ENCODE results near the gene BTAF1.
"Not testable (repeated sequence)": the region's sequence is repeated elsewhere in the genome, so short reads cannot be mapped to it uniquely, and the experiment has no call there.

The BTAF1 gene

DNA sequence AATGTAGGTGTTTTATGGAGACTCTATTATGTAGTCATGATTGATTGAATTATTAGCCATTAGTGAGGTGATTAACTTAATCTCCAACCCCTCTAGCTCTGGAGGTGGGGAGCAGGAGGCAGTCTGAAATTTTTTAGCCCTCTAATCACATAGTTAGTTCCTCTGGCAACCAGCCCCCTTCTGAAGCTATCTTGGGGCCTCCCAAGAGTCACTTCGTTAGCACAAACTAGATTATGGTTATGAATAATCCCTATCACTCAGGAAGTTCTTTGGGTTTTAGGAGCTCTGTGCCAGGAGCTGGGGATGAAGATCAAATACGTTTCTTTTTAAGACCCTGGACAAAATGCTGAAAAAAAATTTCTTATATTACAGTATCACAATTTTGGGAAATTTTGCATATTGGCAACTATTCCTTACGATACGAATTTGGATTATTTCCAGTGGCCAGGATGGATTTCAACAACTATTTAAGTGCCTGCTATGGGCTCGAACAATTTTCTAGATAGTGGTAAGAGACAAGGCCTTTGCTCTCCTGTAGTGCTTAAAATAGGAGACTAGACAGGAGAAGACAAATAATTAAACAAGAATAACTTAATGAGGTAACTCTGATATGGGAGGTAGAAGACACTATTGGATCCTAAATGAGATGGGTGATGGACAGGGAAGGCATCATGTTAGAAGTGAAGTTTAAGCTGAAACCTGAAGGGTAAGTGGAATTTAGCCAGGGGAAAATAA is 52.9 kb downstream of the BTAF1 start:
- in situ Hi-C loops (cut with MboI; ENCODE audit: low sequenced_read_pairs): no loop called here

DNA sequence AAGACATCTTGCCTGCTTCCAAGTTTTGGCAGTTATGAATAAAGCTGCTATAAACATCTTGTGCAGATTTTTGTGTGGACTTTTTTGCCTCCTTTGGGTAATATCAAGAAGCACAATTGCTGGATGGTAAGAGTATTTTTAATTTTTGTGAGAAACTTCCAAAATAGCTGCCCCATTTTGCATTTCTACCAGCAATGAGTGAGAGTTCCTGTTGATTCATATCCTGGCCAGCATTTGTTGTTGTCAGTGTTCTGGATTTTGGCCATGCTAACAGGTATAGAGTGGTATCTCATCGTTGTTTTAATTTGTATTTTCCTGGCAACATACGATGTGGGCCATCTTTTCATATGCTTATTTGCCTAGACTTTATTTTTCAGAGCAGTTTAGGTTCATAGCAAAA is 53.9 kb downstream of the BTAF1 start:
- in situ Hi-C loops (cut with MboI; ENCODE audit: low sequenced_read_pairs): no loop called here

DNA sequence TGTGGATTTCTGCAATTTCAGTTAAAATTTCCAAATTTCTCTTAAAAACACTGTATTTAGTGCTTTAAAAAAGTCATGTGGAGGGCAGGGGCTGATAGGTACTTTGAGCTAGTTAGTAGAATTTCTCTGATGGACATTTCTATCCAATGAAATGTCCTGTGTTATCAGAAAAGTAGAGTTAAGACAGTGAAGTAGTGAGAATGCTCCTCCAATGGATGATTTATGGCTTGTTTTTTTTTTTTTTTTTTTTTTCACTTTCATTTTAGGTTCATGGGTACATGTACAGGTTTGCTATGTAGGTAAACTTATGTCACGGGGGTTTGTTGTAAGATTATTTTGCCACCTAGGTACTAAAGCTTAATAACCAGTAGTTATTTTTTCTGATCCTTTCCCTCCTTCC is 55.0 kb downstream of the BTAF1 start:
- in situ Hi-C loops (cut with MboI; ENCODE audit: low sequenced_read_pairs): no loop called here

DNA sequence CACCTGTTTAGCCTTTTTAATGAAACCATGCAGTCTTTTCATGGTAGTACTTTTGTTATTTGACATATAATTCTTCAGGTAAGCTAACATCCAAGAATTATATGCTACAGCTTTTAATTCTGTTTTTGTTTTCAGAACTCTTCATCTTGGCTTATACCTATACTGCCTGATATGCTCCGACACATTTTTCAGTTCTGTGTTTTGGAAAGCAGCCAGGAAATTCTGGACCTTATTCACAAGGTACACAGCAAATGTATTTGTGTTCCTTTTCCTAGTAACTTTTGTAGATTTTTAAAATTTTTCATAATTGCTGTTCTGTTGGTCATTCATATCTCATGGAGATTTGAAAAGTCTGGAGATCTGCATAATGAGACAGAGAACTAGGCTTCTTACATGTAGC is 56.7 kb downstream of the BTAF1 start:
- in situ Hi-C loops (cut with MboI; ENCODE audit: low sequenced_read_pairs): no loop called here

DNA sequence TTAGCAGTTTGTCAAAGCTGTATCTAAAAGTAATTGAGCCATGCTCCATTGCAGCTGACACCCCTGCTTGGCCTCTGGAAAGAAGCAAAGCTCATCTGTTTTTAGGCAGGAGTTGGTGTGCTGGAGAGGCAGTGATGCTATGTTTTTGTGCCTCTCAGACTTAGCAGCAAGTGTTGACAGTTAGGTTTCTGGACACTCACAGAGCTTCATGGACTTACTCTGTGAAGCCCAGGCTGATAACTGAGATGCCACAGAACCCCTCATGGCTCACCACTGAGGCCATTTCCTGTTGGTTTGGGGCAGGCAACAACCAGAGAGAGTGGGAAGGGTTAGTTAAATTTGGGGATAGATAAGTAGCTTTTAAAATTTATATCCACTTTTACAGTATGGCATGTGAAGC is 59.8 kb downstream of the BTAF1 start:
- in situ Hi-C loops (cut with MboI; ENCODE audit: low sequenced_read_pairs): no loop called here

DNA sequence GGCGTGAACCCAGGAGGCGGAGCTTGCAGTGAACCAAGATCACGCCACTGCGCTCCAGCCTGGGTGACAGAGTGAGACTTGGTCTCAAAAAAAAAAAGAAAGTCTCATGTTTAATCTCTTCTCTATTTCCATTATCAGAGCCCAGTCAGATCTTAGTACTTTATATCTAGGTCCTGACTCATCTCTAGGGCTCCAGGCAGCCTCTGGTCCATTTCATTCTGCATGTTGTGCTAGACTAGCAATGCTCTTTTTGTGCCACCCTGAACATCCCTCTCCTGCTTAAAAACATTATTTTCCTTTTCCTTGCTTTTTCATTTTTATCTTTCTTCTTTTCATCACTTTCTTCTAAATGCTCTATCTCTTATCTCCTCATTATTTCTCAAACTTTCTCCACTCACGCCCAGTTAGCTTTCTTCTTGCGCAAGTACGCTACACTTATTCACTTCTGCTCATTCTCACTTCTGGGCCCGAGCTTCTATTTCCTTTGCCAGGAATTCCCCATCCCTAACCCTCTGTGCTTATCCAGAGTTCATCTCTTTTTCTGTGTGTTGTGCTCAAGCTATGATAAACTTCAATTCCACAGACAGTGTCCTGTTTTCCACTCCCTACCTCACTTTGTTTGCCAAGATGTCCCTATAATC is 63.9 kb downstream of the BTAF1 start:
- in situ Hi-C loops (cut with MboI; ENCODE audit: low sequenced_read_pairs): no loop called here

DNA sequence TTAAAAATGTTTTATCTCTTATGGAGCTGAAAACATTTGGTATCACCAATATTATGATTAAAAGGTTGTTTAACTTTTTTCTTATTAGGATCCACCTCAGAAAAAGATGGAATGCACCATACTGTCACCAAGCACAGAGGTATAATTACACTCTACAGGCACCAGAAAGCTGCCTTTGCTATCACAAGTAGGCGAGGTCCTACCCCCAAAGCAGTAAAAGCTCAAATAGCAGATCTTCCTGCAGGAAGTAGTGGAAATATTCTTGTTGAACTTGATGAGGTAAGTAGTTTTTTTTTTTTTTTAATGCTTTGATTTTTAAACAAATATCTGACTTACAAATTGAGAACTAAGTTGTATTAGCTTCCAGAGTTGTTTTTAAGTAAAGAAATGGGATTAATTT is 68.5 kb downstream of the BTAF1 start:
- in situ Hi-C loops (cut with MboI; ENCODE audit: low sequenced_read_pairs): no loop called here

DNA sequence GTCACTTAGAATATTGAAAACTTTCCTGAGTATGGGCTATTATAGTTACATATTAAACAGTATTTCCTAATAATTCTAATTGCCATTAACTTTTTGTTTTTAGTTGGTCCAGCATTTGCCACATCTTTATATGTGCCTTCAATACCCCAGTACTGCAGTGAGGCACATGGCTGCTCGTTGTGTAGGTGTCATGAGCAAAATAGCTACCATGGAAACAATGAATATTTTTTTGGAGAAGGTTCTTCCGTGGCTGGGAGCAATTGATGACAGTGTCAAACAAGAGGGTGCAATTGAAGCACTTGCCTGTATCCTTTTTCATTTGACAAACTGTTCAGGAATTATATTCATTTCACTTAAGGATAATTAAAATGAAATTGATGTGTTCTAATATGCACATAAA is 72.7 kb downstream of the BTAF1 start:
- in situ Hi-C loops (cut with MboI; ENCODE audit: low sequenced_read_pairs): no loop called here

DNA sequence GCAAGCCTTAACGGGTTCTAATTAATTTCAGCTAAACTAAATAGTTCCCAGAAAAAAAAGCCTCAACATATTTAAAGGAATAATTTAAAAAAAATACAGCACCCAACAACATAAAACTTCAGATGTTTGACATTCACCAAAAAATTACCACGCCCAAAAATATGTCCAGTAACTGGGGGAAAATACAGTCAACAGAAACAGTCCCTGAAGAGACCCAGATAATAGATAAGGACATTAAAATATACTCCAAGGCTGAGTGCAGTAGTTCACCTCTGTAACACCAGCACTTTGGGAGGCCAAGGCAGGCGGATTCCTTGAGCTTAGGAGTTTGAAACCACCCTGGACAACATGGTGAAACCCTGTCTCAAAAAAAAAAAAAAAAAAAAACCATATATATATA is 78.0 kb downstream of the BTAF1 start:
- in situ Hi-C loops (cut with MboI; ENCODE audit: low sequenced_read_pairs): no loop called here

DNA sequence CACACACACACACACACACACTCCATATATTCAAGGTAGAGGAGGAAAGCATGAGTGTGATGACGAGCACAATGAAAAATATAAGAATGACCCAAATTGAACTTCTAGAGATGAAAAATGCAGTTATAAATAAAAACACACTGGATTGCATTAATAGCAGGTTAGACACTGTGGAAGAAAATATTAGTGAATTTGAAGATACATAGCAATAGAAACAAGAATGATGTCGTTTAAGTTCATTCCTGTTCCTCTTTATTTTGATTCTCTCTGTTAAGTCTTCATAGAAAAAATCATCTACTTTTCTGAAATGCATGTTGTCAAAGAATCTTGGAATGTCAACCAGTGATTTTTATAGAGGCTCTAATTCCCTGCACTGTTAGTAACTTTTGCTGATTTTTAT is 78.4 kb downstream of the BTAF1 start:
- in situ Hi-C loops (cut with MboI; ENCODE audit: low sequenced_read_pairs): no loop called here

DNA sequence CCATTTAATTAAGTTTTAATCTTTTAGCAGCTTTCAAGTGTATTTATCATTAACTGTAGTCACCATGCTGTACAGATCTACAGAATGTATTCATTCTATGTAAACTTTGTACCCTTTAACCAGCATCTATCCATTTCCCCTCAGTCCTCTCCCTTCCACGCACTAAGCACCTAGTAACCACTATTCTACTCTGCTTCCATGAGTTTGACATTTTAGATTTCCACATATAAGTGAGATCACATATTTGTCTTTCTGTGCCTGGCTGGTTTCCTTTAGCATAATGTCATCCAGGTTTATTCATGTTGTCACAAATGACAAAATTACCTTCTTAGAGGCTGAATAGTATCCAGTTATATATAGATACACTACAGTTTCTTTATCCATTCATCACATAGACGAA is 79.7 kb downstream of the BTAF1 start:
- in situ Hi-C loops (cut with MboI; ENCODE audit: low sequenced_read_pairs): no loop called here

DNA sequence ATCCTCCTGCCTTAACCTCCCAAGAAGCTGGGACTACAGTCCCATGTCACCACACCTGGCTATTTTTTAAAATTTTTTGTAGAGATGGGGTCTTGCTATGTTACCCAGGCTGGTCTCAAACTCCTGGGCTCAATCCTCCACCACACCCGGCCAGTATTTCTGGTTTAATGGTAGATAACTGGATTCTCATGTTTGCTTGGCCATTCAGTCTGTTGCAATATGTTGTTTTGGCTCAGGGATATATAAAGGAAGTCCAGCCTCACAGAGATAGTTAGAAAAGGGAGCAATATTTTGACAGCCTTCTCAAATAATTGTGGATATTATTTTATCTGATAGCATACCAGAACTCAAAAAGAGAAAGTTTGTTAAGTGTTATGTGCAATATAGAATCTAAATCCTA is 82.4 kb downstream of the BTAF1 start:
- in situ Hi-C loops (cut with MboI; ENCODE audit: low sequenced_read_pairs): no loop called here

DNA sequence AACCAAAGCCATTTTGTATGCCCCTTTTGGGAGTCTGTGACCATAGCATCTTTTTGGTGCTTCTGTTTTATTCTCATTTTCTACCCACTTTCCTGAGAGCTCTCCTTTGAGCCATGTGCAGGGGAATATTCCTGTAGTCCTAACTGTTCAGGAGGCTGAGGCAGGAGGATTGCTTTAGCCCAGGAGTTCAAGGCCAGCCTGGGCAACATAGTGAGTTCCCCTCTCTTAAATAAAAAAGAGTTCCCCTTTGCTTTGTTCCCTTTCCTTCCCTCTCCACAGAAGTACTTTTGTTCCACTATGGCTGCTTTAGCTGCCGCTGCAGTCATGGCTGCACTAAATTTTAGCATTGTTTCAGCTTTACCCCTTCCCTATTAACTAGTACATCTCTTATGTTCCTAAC is 85.9 kb downstream of the BTAF1 start:
- in situ Hi-C loops (cut with MboI; ENCODE audit: low sequenced_read_pairs): no loop called here

DNA sequence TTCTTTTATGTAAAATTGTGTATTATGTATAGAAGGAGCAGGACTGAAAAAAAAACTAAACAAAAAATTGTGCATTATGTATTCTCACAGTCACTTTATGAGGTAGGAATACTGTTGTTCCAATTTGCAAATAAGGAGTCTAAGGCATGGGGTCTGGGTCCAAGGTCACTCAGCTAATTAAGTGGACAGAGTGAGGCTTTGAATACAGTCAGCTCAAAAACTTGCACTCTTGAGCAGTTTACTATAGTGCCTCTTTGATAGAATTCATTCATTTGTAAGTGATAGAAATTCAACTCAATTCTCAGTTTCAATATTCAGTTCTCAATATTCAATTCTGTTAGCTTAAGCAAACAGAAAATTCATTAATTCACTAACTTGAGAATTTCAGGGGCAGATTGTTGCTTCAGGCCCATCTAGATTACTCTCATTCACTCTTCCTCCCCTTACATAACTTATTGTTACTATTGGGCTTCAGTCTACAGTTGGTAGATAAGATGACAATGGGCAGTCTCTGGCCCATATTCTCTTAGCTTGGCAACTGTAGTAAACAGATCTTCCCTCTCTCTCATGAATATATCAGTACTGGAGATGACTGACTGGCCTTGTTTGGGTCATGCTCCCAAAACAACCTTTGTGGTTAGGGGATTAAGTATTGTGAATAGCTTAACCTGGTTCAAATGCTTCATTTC is 86.6 kb downstream of the BTAF1 start:
- in situ Hi-C loops (cut with MboI; ENCODE audit: low sequenced_read_pairs): no loop called here

DNA sequence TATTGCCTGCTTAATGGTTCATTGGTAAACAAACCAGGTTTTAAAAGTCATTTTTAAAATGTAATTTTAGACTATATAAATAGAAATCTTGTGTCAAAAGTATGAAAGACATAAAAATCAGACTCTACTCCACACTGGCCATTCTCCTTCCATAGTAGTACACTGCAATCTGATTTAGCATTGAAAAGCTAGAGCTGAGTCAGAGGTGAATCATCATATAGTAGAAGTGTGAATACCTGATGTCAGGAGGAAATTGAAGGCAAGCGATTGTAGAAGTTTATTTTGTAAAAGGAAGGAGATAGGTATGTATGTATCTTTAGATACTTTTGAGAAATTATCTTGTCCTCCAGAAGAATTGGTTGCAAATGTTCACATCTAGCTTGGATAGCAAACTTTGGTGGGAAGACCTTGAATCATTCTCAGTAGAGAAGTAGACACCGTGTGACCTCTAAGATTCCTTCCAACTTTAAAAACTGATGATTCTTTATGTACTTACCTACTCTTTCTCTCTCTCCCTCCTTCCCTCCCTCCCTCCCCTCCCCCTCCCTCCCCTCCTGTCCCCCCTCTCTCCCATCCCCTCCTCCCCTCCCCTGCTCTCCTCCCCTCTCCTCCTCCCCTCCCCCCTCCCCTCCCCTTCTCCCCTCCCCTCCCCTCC is 88.1 kb downstream of the BTAF1 start:
- in situ Hi-C loops (cut with MboI; ENCODE audit: low sequenced_read_pairs): no loop called here

DNA sequence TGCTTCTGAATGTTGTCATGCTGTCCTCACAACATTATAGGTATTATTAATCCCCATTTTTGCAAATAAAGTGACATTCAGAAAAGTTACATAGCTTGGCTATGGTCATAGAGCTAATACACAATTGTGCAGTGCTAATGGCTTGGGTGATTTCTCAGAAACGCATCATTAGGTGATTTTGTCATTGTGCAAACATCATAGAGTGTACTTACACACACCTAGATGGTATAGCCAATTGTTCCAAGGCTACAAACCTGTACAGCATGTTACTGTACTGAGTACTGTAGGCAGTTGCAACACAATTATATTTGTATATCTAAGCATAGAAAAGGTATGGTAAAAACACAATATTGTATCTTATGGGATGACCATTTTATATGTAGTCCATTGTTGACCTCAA is 91.0 kb downstream of the BTAF1 start:
- in situ Hi-C loops (cut with MboI; ENCODE audit: low sequenced_read_pairs): no loop called here

DNA sequence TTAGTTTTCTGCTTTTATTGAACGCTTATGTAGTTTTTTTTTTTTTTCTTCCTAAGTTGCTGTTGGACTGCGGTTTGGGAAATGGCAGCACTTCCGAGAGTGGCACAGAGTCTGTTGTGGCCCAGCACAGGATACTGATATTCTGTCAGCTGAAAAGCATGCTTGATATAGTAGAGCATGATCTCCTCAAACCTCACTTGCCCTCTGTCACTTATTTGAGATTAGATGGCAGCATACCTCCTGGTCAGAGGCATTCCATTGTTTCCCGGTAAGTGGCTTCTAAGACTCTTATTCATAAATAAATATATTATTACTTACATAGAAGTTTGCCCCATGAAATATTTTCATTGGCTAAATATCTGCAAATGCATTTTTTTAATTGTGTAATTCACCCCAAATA is 101.1 kb downstream of the BTAF1 start:
- in situ Hi-C loops (cut with MboI; ENCODE audit: low sequenced_read_pairs): no loop called here

DNA sequence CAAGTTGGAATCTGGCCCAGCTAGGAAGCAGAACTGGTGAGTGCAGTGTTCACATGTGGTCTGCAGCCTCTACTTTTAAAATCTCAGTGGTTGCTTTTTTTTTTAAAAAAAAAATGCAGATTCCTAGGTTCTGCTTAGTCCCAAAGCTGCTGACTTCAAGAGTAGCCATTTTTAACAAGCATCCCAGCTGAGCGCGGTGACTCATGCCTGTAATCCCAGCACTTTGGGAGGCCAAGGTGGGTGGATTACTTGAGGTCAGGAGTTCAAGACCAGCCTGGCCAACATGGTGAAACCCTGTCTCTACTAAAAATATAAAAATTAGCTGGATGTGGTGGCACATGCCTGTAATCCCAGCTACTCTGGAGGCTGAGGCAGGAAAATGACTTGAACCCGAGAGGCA is 101.8 kb downstream of the BTAF1 start:
- in situ Hi-C loops (cut with MboI; ENCODE audit: low sequenced_read_pairs): not testable (repeated sequence)

DNA sequence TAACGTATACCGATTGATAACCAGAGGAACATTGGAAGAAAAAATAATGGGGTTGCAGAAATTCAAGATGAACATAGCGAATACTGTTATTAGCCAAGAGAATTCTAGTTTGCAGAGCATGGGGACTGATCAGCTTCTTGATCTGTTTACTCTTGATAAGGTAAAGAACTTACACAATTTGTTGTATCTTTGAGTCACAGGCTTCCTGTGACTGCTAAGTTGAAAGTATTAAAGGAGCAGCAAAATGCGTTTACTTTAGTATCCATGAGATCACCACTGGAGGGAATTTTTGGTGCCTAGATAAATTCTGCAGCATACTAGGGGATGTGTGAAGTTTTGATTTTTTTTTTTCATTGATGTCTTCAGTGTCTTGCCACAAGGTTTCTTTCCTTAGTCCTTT is 103.6 kb downstream of the BTAF1 start:
- in situ Hi-C loops (cut with MboI; ENCODE audit: low sequenced_read_pairs): no loop called here

DNA sequence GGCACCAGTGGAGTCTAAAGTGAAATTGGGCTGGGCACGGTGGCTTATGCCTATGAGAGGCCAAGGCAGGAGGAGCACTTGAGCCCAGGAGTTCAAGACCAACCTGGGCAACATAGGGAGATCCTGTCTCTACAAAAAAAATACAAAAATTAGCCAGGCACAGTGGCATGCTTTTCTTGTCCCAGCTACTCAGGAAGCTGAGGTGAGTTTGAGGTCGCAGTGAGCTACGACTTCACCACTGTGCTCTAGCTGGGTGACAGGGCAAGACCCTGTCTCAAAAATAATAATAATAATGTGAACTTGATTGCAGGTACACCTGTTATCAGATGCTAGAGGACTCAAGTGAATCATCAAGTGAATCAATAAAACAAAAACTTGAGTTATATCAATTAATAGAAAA is 108.0 kb downstream of the BTAF1 start:
- in situ Hi-C loops (cut with MboI; ENCODE audit: low sequenced_read_pairs): no loop called here

DNA sequence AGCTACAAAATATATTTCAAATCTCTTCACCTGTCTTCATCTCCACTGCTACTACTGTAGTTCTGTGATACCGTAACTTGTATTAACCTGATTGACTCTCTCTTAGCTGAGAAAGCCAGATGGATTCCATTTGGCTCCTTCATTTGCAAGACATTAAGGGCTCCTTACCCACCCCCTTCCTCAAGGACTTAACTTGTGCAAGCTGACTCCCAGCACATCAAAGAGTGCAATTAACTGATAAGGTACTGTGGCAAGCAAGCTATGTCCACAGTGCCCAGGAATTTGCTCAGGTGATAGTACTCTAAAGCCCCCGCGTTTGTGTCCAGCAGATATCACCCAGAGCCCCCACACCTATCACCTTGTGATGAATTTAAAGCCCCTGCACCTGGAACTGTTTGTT is 109.5 kb downstream of the BTAF1 start:
- in situ Hi-C loops (cut with MboI; ENCODE audit: low sequenced_read_pairs): not testable (repeated sequence)

DNA sequence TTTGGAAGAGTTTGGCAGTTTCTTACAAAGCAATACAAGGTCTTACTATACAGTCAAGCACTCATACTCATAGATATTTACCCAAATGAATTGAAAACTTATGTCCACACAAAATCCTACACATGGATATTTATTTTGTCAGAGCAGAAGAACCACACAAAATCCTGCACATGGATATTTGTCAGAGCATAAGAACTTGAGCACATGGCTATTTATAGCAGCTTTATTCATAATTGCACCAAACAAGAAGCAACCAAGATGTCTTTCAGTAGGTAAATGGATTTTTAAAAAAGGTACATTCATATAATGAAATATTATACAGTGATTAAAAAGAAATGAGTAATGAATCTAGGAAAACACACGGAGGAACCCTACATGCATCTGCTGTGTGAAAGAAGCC is 115.4 kb downstream of the BTAF1 start:
- in situ Hi-C loops (cut with MboI; ENCODE audit: low sequenced_read_pairs): no loop called here
